Endothelial cell of umbilical vein (primary cell): ENCODE data around the gene ME3. TPM values are rescaled to one million over a fixed set of nuclear protein-coding genes. Genes with fewer than 3 reads are reported as not detected.

Experiments used
- BruUV-seq: library from RNA; stranded (reverse); fragments of 400-500 nt; replicated peaks from 2 replicates; lab custom pipeline; 2021; lab: Mats Ljungman, UMichigan
- CTCF ChIA-PET: fragments of 300-600, 350-600 bp; sonication (Branson Sonifier 250); formaldehyde crosslinking; loops from one replicate; lab custom pipeline; 2021; ENCODE audit warnings: antibody characterized with exemption, inconsistent platforms; lab: Charles Lee
- POLR2A ChIA-PET: fragments of 300-600, 350-600 bp; sonication (Branson Sonifier 250); formaldehyde crosslinking; loops from one replicate; lab custom pipeline; 2021; ENCODE audit warnings: antibody characterized with exemption, inconsistent platforms; lab: Charles Lee
- DNase-seq: peaks from one replicate; pipeline ENCODE4 v3.0.0-alpha.2; 2011; ENCODE audit warnings: low read depth, low spot score
- FAIRE-seq: peaks from 2 replicates; lab custom pipeline; 2011; peaks lifted over from hg19 to GRCh38; lab: Jason Lieb, UNC
- H2AFZ ChIP-seq: 2 replicates; pipeline ENCODE4 v1.6.0; 2012; ENCODE audit warnings: low read depth, low read length, control low read depth, inconsistent platforms
- H3K27ac ChIP-seq: 2 replicates; pipeline ENCODE4 v1.5.1; 2011; ENCODE audit warnings: low read depth, mild to moderate bottlenecking, control low read depth, low read length, moderate library complexity; ENCODE audit not compliant: insufficient read depth
- H3K27me3 ChIP-seq, 2 experiments: 2 replicates each; pipeline versions ENCODE4 v1.6.0 to v1.6.1; 2011; ENCODE audit warnings: low read length in 2 of 2, mixed read lengths in 1 of 2; ENCODE audit not compliant: control insufficient read depth in 2 of 2, insufficient read depth in 2 of 2
- H3K36me3 ChIP-seq, 2 experiments: 2 replicates in 1 of 2; 3 replicates in 1 of 2; pipeline ENCODE4 v1.5.1; 2011; ENCODE audit warnings: low read length in 2 of 2, mild to moderate bottlenecking in 1 of 2, moderate library complexity in 1 of 2; ENCODE audit not compliant: control insufficient read depth in 2 of 2, insufficient read depth in 2 of 2; ENCODE audit errors: extremely low read depth in 1 of 2
- H3K4me1 ChIP-seq: 3 replicates; pipeline ENCODE4 v1.5.1; 2011; ENCODE audit warnings: mild to moderate bottlenecking, low read length; ENCODE audit not compliant: control insufficient read depth, insufficient read depth; ENCODE audit errors: extremely low read depth
- H3K4me2 ChIP-seq: 2 replicates; pipeline ENCODE4 v1.6.1; 2011; ENCODE audit warnings: low read length, control low read depth, mixed read lengths; ENCODE audit not compliant: insufficient read depth
- H3K4me3 ChIP-seq, 3 experiments: fragments of 200-600 bp in 1 of 3; sonication (generic), shearing (Covaris generic) in 1 of 3; replicated peaks in 1 of 3; 2 replicates each; pipeline ENCODE4 v1.5.1; 2011 to 2016; ENCODE audit warnings: control low read depth in 3 of 3, low read length in 3 of 3, mild to moderate bottlenecking in 2 of 3, inconsistent platforms in 1 of 3, low read depth in 1 of 3, moderate library complexity in 1 of 3; ENCODE audit not compliant: insufficient read depth in 1 of 3
- H3K79me2 ChIP-seq: 2 replicates; pipeline ENCODE4 v1.6.0; 2012; ENCODE audit warnings: low read length, inconsistent platforms; ENCODE audit not compliant: control insufficient read depth, insufficient read depth
- H3K9ac ChIP-seq: replicated peaks from 2 replicates; pipeline ENCODE3; 2011; ENCODE audit warnings: low read length, control low read depth; ENCODE audit not compliant: insufficient read depth; ENCODE audit errors: extremely low read depth
- H3K9me1 ChIP-seq: replicated peaks from 3 replicates; pipeline ENCODE4 v1.6.0; 2011; ENCODE audit warnings: mild to moderate bottlenecking, low read length; ENCODE audit not compliant: control insufficient read depth, insufficient read depth; ENCODE audit errors: extremely low read depth
- H3K9me3 ChIP-seq: replicated peaks from 2 replicates; pipeline ENCODE4 v1.5.1; 2012; ENCODE audit warnings: low read length, inconsistent platforms; ENCODE audit not compliant: control insufficient read depth, insufficient read depth
- H4K20me1 ChIP-seq: replicated peaks from 2 replicates; pipeline ENCODE3; 2011; ENCODE audit warnings: mild to moderate bottlenecking, low read length; ENCODE audit not compliant: control insufficient read depth, insufficient read depth; ENCODE audit errors: extremely low read depth
- CTCF ChIP-seq, 2 donors: IDR thresholded peaks; 1 replicate in 1 of 2; 2 replicates in 1 of 2; pipeline ENCODE4 v1.5.1; 2011; ENCODE audit warnings: low read length in 2 of 2, mild to moderate bottlenecking in 2 of 2, moderate library complexity in 2 of 2, control low read depth in 1 of 2, inconsistent platforms in 1 of 2, low read depth in 1 of 2; ENCODE audit not compliant: insufficient read depth in 1 of 2; ENCODE audit errors: extremely low read depth in 1 of 2
- EZH2 ChIP-seq: IDR thresholded peaks from 2 replicates; pipeline ENCODE4 v1.6.1; 2012; ENCODE audit warnings: borderline replicate concordance, low read depth, mild to moderate bottlenecking, moderate library complexity, low read length, inconsistent platforms; ENCODE audit not compliant: severe bottlenecking
- FOS ChIP-seq: IDR thresholded peaks from 2 replicates; pipeline ENCODE4 v1.6.1; 2011; ENCODE audit warnings: mild to moderate bottlenecking, low read length, moderate library complexity, borderline replicate concordance; ENCODE audit not compliant: insufficient read depth
- GATA2 ChIP-seq: IDR thresholded peaks from 2 replicates; pipeline ENCODE4 v1.7.0; 2011; ENCODE audit warnings: low read depth, mild to moderate bottlenecking, moderate library complexity, mixed read lengths, low read length; ENCODE audit not compliant: insufficient read length, insufficient read depth
- JUN ChIP-seq: IDR thresholded peaks from 2 replicates; pipeline ENCODE4 v1.6.1; 2011; ENCODE audit warnings: borderline replicate concordance, low read depth; ENCODE audit not compliant: insufficient read length, insufficient read depth
- MAX ChIP-seq: IDR thresholded peaks from 2 replicates; pipeline ENCODE4 v1.6.1; 2011; ENCODE audit not compliant: insufficient read depth, insufficient read length
- MYC ChIP-seq: IDR thresholded peaks from one replicate; pipeline ENCODE4 v1.6.1; 2011; ENCODE audit warnings: mild to moderate bottlenecking, low read depth, low read length
- POLR2A ChIP-seq: IDR thresholded peaks from 2 replicates; pipeline ENCODE4 v1.6.1; 2012; ENCODE audit warnings: low read depth, mild to moderate bottlenecking, control low read depth, low read length
- POLR2AphosphoS5 ChIP-seq: IDR thresholded peaks from 2 replicates; pipeline ENCODE4 v1.6.1; 2012; ENCODE audit warnings: low read depth, mild to moderate bottlenecking, control low read depth, low read length, moderate library complexity; ENCODE audit not compliant: insufficient read depth
- dilution Hi-C: fragments of 300-500 bp; cut with MboI; formaldehyde crosslinking; loops from one replicate; pipeline ENCODE4 v1.15.0; 2019; ENCODE audit warnings: low sequenced_read_pairs; ENCODE audit not compliant: extremely low pct_ligation_motif_present
- intact Hi-C: fragments of 100-400 bp; cut with micrococcal nuclease; formaldehyde crosslinking; loops from one replicate; pipeline ENCODE4 v1.10.0; 2022
- polyA plus RNA-seq, 4 experiments: library from polyadenylated mRNA; depleted of rRNA in 3 of 4; stranded (reverse) in 3 of 4; unstranded in 1 of 4; fragments of >200 nt; gene quantifications; 2 replicates each; pipeline versions ENCODE4 v1.2.1 to v1.2.3, GENCODE V29; 2011 to 2012; ENCODE audit warnings: missing spikeins in 1 of 4
- total RNA-seq: library from RNA; stranded (reverse); gene quantifications from 2 replicates; pipeline ENCODE4 v1.2.3, GENCODE V29; 2021

ME3 gene
- total and polyA plus RNA-seq, 2 donors (not counting 3 experiments of a cell fraction or from before 2014, with no cell fraction given), result 26.9 to 30.4 TPM

- H3K9me3 ChIP-seq, result no peaks in the 10 kb centered on the region
- H3K36me3 ChIP-seq, result peaks cover 0 to 3% of the 10 kb centered on the region in 2 experiments
- BruUV-seq, result no TSS peak
- no peaks in the 10 kb centered on the region for H3K9me1 ChIP-seq
- H3K9ac ChIP-seq, result no peak overlapping the region
- no peak overlapping the region for H3K4me3 ChIP-seq
- DNase-seq, result no peak
- intact Hi-C loops (no loop called here), dilution Hi-C loops (no loop called here)
- no peak overlapping the region for H3K27ac ChIP-seq
- no peak for FAIRE-seq
- no peak overlapping the region for H2AFZ ChIP-seq
- peaks cover 2% of the 10 kb centered on the region for H3K4me1 ChIP-seq
- no peaks in the 10 kb centered on the region for H4K20me1 ChIP-seq
- H3K4me2 ChIP-seq, result no peak overlapping the region
- TF ChIP-seq JUN, result no peak
- H3K79me2 ChIP-seq, result peaks cover 4% of the 10 kb centered on the region
- ChIA-PET CTCF (interaction anchor here (1.0 to 1.8 kb wide), 2 partner anchors 31 to 161 kb away, joined by 3 to 4 read pairs; partner anchors contain the start of gene PRSS23), POLR2A (no interaction called here)
- H3K27me3 ChIP-seq, result no peaks in the 10 kb centered on the region
These were observed 33.3 kb downstream of the ME3 start for GRCh38 chr11:86639137-86639536.

GRCh38 chr11:86638673-86639072, 33.7 kb downstream of the ME3 start:
- Histone ChIP-seq H3K9ac (no peak overlapping the region), H3K9me3 (no peaks in the 10 kb centered on the region), H3K4me2 (no peak overlapping the region), H3K27me3 (no peaks in the 10 kb centered on the region), H3K9me1 (no peaks in the 10 kb centered on the region), H3K79me2 (peaks cover 3% of the 10 kb centered on the region), H4K20me1 (no peaks in the 10 kb centered on the region), H3K36me3 (peaks cover 0 to 3% of the 10 kb centered on the region in 2 experiments), H3K4me1 (peaks cover 3% of the 10 kb centered on the region), H2AFZ (no peak overlapping the region), H3K4me3 (no peak overlapping the region), H3K27ac (no peak overlapping the region)
- no peak for DNase-seq
- TF ChIP-seq FOS (no peak), CTCF (IDR thresholded peaks at IDR 0.05; ENCODE audit: extremely low read depth in 1 of 2, insufficient read depth in 1 of 2, low read depth in 1 of 2, low read length in 2 of 2) (no peak), POLR2AphosphoS5 (no peak), EZH2 (no peak), GATA2 (no peak), POLR2A (no peak), MAX (no peak), JUN (no peak), MYC (no peak)
- dilution Hi-C loops (no loop called here), intact Hi-C loops (no loop called here)
- POLR2A ChIA-PET, result no interaction called here
- CTCF ChIA-PET, result interaction anchor here (1.0 to 1.8 kb wide), 2 partner anchors 30 to 162 kb away, joined by 3 to 4 read pairs; partner anchors contain the start of gene PRSS23
- no peak for FAIRE-seq
- BruUV-seq, result no TSS peak
